ENCODE data around the gene LRG1. TPM values are rescaled to one million over a fixed set of nuclear protein-coding genes. Genes with fewer than 3 reads are reported as not detected.
A peak's percentile ranks its signal among the peaks of the same experiment; 100 is the strongest.

Gene LRG1
- total RNA-seq, 1 experiment from 2014 or later: 0.38 TPM

DNA sequence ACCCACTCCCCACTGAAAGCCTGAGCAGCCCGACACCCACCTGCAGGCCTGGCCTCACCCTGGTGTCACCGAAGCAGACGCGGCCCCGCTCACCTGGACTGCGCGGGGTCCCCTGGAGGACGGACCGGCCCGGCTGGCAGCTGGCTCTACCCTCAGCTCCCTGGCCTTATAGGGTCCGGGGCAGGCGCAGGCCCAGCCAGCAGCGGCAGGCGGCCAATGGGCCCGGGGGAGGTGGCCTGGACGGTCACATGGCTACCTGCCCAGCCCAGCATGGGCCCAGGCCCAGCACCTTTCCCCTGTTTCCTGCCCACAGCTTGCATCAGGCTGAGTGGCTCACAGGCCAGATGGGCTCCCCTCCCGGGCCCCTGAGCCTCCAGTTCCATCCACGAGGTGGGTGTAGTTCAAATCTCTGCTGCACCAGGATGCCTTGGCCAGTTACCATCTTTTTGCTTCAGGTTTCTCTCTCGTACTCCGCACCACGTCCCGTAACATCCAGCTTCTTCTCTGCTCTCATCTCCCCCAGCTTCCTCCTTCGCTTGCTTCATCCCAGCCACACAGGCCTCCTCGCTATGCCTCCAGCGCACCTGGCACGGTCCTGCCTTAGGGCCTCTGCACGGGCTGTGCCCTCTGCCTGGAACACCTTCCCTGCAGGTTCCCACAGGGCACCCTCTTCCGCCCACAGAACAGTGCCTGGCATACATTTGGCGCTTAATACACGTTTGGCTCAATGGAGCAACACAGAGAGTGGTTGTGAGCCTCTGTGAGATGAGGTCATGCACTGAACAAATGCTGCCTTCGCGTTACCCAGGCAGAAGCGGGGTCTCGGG, 21.3 kb downstream of the LRG1 start, which contains the start of gene PLIN4:
Gene PLIN4 (minus strand): TSS at position 142 of the 827 bp plus-strand sequence. CDS start 214 bp downstream, outside the sequence.
- Histone ChIP-seq H3K4me3 (no peak within 1 kb of the TSS), H3K36me3 (no peaks in the 10 kb centered on the region)
- no peak for DNase-seq

DNA sequence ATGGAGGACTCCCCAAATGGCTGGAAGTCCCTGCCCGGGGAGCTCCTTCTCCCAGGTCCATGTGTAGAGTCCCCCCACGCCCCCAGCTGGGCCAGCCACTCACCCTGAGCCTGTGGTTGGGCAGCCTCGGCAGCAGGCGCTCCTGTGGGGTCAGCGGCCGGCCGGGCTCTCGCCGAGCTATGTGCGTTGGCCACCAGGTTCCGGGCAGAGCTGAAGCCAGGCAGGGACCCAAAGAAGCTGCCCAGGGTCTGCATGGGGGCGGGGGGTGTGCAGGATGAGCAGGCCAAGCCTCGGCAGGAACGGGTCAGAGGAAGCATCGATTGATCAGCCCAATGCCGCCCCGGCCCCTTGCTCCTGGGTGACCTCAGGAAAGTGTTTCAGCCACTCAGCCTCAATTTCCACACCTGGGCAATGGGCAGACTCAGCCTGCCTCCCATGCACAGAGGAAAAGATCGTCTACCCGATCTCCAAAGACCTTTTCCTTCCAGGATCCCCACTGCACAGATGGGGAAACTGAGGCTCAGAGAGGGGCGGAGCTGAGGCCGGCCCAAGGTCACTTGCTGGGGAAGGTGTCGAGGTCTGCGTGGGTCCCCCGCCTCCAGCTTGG, 22.3 kb downstream of the LRG1 start:
- Histone ChIP-seq H3K36me3 (no peaks in the 10 kb centered on the region), H3K27ac (no peak overlapping the region), H3K4me1 (peaks cover 12% of the 10 kb centered on the region), H3K4me3 (no peak overlapping the region), H3K27me3 (no peaks in the 10 kb centered on the region), H3K9me3 (replicated peaks) (no peaks in the 10 kb centered on the region)
- no peak for DNase-seq

More for the DNA sequence above, 21.3 kb downstream of the LRG1 start, which contains the start of gene PLIN4:
- Histone ChIP-seq H3K9me3 (replicated peaks) (no peaks in the 10 kb centered on the region), H3K4me1 (peaks cover 12% of the 10 kb centered on the region), H3K27me3 (no peaks in the 10 kb centered on the region), H3K27ac (no peak within 1 kb of the TSS)

GRCh38 chr19:4516939-4517300, 22.9 kb downstream of the LRG1 start:
- DNase-seq: peak; percentile 45 to 52
- Histone ChIP-seq H3K36me3 (no peaks in the 10 kb centered on the region), H3K4me1 (peaks cover 12% of the 10 kb centered on the region), H3K9me3 (replicated peaks) (no peaks in the 10 kb centered on the region), H3K27ac (no peak overlapping the region), H3K27me3 (no peaks in the 10 kb centered on the region), H3K4me3 (no peak overlapping the region)

DNA sequence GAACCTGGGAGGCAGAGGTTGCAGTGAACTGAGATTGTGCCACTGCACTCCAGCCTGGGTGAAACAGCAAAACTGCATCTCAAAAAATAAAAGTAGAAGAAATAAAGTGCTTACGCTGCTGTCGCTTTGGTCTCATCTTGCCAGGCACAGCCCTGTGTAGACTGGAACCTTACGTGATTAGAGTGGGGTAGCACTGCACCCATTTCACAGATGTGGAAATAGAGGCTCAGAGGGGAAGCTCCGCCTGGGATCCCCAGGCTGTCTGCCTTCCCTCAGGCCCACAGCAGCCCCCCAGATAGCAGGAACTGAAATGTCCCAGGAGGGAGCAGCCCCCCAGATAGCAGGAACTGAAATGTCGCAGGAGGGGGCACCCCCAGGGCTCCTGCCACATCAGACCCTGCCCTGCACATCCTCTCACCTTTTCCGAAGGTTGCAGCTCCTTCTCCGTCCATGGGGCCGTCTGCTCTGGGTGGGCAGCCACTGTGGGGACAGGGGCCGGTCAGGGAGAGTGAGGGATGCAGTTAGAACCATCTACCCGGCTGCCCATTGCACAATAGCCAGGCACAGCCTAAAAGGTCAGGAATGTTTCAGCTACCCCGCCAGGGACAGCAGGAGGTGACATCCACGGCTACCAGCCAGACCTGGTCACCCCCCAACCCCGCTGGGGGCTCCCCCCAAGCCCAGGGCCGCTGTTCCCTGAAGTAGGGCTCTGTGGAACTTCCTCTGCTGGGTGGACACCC, 23.5 kb downstream of the LRG1 start:
- no peak overlapping the region for H3K4me3 ChIP-seq
- no peaks in the 10 kb centered on the region for H3K36me3 ChIP-seq
- H3K9me3 ChIP-seq (replicated peaks): no peaks in the 10 kb centered on the region
- peaks cover 7% of the 10 kb centered on the region for H3K4me1 ChIP-seq
- H3K27me3 ChIP-seq: no peaks in the 10 kb centered on the region
- no peak overlapping the region for H3K27ac ChIP-seq
- no peak for DNase-seq

DNA sequence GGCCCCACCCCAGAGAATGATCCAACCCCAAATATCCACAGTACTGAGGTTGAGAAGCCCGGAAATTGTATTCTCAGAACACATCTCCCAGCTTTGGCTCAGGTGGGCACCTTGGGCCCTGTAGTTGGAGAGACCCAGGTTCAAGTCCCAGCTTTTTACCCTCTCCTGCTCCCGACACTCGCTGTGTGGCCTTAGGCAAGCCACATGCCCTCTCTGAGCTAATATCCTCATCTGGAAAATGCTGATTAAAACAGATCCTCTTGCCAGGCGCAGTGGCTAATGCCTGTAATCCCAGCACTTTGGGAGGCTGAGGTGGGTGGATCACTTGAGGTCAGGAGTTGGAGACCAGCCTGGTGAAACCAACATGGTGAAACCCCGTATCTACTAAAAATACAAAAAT, 24.1 kb downstream of the LRG1 start:
- DNase-seq: no peak
- Histone ChIP-seq H3K27me3 (no peaks in the 10 kb centered on the region), H3K27ac (no peak overlapping the region), H3K9me3 (replicated peaks) (no peaks in the 10 kb centered on the region), H3K4me1 (peaks cover 7% of the 10 kb centered on the region), H3K4me3 (no peak overlapping the region), H3K36me3 (no peaks in the 10 kb centered on the region)

DNA sequence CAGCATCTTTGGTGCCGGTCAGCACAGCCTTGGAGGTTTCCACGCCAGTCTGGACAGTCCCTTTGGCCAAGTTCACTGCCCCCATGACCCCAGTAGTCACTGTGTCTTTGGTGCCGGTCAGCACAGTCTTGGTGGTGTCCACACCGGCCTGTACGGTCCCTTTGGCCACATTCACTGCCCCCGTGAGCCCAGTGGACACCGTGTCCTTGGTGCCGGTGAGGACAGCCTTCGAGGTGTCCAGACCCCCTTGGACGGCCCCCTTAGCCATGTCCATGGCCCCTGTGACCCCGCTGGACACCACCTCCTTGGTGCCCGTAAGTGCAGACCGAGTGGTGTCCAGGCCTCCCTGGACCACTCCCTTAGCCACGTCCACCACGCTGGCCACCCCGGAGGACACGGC, 26.6 kb downstream of the LRG1 start:
- Histone ChIP-seq H3K9me3 (replicated peaks) (no peaks in the 10 kb centered on the region), H3K27me3 (no peaks in the 10 kb centered on the region)

DNA sequence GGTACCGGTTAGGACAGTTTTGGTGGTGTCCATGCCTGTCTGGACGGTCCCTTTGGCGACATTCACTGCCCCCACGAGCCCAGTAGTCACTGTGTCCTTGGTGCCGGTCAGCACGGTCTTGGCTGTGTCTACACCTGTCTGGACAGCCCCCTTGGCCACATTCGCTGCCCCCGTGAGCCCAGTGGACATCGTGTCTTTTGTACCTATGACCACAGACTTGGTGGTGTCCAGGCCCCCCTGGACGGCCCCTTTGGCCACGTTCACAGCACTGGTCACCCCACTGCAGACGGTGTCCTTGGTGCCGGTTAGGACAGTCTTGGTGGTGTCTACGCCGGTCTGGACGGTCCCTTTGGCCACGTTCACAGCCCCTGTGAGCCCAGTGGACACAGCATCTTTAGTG, 27.8 kb downstream of the LRG1 start:
- Histone ChIP-seq H3K27ac (no peak overlapping the region), H3K27me3 (no peaks in the 10 kb centered on the region), H3K36me3 (no peaks in the 10 kb centered on the region), H3K9me3 (replicated peaks) (no peaks in the 10 kb centered on the region), H3K4me1 (peaks cover 2% of the 10 kb centered on the region), H3K4me3 (no peak overlapping the region)
- DNase-seq: no peak

More for the DNA sequence above, 26.6 kb downstream of the LRG1 start:
- no peak overlapping the region for H3K27ac ChIP-seq
- H3K4me1 ChIP-seq: peaks cover 7% of the 10 kb centered on the region
- no peak overlapping the region for H3K4me3 ChIP-seq
- H3K36me3 ChIP-seq: no peaks in the 10 kb centered on the region
- no peak for DNase-seq

GRCh38 chr19:4511300-4512054, 28.4 kb downstream of the LRG1 start:
- H3K36me3 ChIP-seq: no peaks in the 10 kb centered on the region
- no peak overlapping the region for H3K4me3 ChIP-seq
- no peak overlapping the region for H3K27ac ChIP-seq
- no peaks in the 10 kb centered on the region for H3K27me3 ChIP-seq
- no peak for DNase-seq
- H3K9me3 ChIP-seq (replicated peaks): no peaks in the 10 kb centered on the region
- no peaks in the 10 kb centered on the region for H3K4me1 ChIP-seq

DNA sequence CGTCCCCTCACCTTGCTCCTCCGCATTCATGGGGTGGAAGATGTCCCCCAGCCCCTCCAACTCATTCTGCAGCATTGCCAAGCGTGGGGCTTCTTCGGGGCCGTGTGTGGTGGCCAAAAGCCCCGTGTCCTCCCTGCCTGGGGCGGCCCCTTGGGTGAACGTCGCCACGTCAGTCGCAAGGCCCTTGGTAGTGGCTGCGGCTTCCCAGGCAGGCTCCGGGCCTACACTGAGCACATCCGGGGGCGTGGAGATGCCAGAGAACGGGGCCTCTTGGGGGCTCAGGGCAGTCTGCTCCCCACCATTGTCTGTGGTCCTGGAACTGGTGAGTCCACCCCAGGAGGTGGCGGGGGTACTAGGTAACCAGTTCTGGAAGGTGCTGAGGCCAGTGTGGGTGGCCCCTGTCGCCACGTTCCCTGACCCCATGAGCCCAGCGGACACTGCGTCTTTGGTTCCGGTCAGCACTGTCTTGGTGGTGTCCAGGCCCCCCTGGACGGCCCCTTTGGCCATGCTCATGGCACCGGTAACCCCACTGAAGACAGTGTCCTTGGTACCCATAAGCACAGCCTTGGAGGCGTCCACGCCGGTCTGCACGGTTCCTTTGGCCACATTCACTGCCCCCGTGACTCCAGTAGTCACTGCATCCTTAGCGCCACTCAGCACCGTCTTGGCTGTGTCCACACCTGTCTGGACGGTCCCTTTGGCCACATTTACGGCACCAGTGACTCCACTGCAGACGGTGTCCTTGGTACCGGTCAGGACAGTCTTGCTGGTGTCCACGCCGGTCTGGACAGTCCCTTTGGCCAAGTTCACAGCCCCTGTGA, 29.2 kb downstream of the LRG1 start:
- no peaks in the 10 kb centered on the region for H3K9me3 ChIP-seq (replicated peaks)

DNA sequence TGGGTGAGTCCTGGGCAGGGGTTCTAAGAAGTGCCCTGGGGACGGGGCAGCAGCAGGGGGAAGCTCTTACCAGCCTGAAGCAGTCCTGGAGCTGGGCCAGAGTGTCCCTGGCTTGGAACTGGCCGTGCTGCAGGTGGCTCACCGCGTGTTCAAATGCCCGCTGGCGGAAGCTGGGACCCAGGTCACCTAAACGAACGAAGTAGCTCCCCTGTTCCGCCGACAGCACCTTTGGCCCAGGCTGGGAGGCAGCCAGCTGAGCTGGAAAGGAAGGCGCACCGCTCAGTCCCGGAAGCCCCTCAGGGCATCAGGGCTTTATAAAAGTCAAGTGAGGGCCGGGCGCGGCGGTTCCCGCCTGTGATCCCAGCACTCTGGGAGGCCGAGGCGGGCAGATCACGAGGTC, 31.1 kb downstream of the LRG1 start:
- H3K27ac ChIP-seq: no peak overlapping the region
- no peak overlapping the region for H3K4me3 ChIP-seq
- DNase-seq: no peak
- no peaks in the 10 kb centered on the region for H3K27me3 ChIP-seq
- H3K9me3 ChIP-seq (replicated peaks): no peaks in the 10 kb centered on the region
- no peaks in the 10 kb centered on the region for H3K36me3 ChIP-seq
- peaks cover 6% of the 10 kb centered on the region; the same call in 1 of the 2 replicates for H3K4me1 ChIP-seq

More for the DNA sequence above, 29.2 kb downstream of the LRG1 start:
- DNase-seq: no peak
- Histone ChIP-seq H3K4me3 (no peak overlapping the region), H3K27me3 (no peaks in the 10 kb centered on the region), H3K27ac (no peak overlapping the region), H3K4me1 (no peaks in the 10 kb centered on the region), H3K36me3 (no peaks in the 10 kb centered on the region)

DNA sequence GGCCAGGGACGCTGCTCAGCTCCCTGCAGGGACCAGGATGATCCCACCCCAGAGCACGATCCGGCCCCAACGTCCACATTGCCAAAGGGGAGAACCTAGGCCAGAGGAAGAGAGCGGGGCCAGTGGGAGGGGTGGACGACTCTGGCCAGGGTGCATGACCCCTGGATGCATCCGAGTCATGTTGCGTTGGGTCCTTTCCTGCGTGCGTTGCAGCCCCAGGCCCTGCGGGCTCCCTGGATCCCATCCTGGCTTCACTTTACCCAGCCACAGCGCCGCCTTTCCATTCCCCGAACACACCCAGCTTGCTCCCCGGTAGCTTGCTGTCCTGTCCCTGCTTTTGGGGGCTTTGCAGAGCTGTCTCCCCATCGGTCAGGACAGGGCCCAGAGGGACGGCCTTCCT, 32.0 kb downstream of the LRG1 start:
- no peak for DNase-seq
- Histone ChIP-seq H3K27ac (no peak overlapping the region), H3K9me3 (replicated peaks) (no peaks in the 10 kb centered on the region), H3K27me3 (no peaks in the 10 kb centered on the region), H3K36me3 (no peaks in the 10 kb centered on the region), H3K4me1 (peaks cover 12% of the 10 kb centered on the region), H3K4me3 (no peak overlapping the region)

GRCh38 chr19:4507150-4507452, 32.7 kb downstream of the LRG1 start:
- Histone ChIP-seq H3K36me3 (no peaks in the 10 kb centered on the region), H3K27ac (no peak overlapping the region), H3K9me3 (replicated peaks) (no peaks in the 10 kb centered on the region), H3K4me3 (no peak overlapping the region), H3K4me1 (peaks cover 18% of the 10 kb centered on the region), H3K27me3 (no peaks in the 10 kb centered on the region)
- DNase-seq: no peak

- Histone ChIP-seq H3K9me3 (replicated peaks) (no peaks in the 10 kb centered on the region), H3K27ac (no peak overlapping the region), H3K4me3 (no peak overlapping the region), H3K4me1 (peaks cover 18% of the 10 kb centered on the region), H3K36me3 (no peaks in the 10 kb centered on the region), H3K27me3 (no peaks in the 10 kb centered on the region)
- no peak for DNase-seq
These were observed 33.2 kb downstream of the LRG1 start for GRCh38 chr19:4506449-4507149.
